Breast epithelium (tissue), 4 donors: ENCODE measurements around the gene ARID5B. TPM values are rescaled to one million over a fixed set of nuclear protein-coding genes. Genes with fewer than 3 reads are reported as not detected.

Source experiments
- DNase-seq, 2 donors: peaks; one replicate each; pipeline ENCODE4 v3.0.0-alpha.2; 2019; ENCODE audit warnings: low spot score in 2 of 2
- H3K27ac ChIP-seq, 2 donors: fragments of 200-600 bp; sonication (generic) in 1 of 2; one replicate each; pipeline ENCODE4 v1.5.1; 2016 to 2019; ENCODE audit warnings: mild to moderate bottlenecking in 1 of 2
- H3K27me3 ChIP-seq, 2 donors: fragments of 200-600 bp; sonication (generic) in 1 of 2; one replicate each; pipeline versions ENCODE4 v1.5.1 to v1.6.0; 2017 to 2019; ENCODE audit warnings: control low read depth in 1 of 2, mild to moderate bottlenecking in 1 of 2
- H3K36me3 ChIP-seq: fragments of 200-600 bp; one replicate; pipeline ENCODE4 v1.5.1; 2019
- H3K4me1 ChIP-seq, 2 donors: fragments of 200-600 bp; sonication (generic); one replicate each; pipeline ENCODE4 v1.5.1; 2016 to 2019; ENCODE audit warnings: control low read depth in 1 of 2
- H3K4me3 ChIP-seq, 3 donors: fragments of 200-600 bp; sonication (generic); 1 replicate in 2 of 3; 2 replicates in 1 of 3; pipeline ENCODE4 v1.5.1; 2016 to 2019; ENCODE audit warnings: mild to moderate bottlenecking in 3 of 3, moderate library complexity in 2 of 3
- H3K9me3 ChIP-seq, 2 donors: fragments of 200-600 bp; sonication (generic) in 1 of 2; one replicate each; pipeline ENCODE4 v1.5.1; 2016 to 2019; ENCODE audit warnings: control low read depth in 1 of 2
- POLR2A ChIP-seq: fragments of 450-650 bp; IDR thresholded peaks from one replicate; pipeline ENCODE4 v1.6.1; 2016; ENCODE audit warnings: antibody characterized with exemption, mild to moderate bottlenecking, moderate library complexity
- POLR2AphosphoS5 ChIP-seq, 3 donors: sonication (generic); formaldehyde crosslinking; IDR thresholded peaks; one replicate each; pipeline ENCODE4 v1.6.1; 2017; ENCODE audit warnings: antibody characterized with exemption in 3 of 3
- intact Hi-C: fragments of 100-400 bp; cut with DNase I; formaldehyde crosslinking; loops from one replicate; pipeline ENCODE4 v1.15.1; 2023; ENCODE audit warnings: low total_unique reads
- total RNA-seq, 3 donors: library from RNA; depleted of rRNA; stranded (reverse); fragments of >200 nt; gene quantifications; one replicate each; pipeline ENCODE4 v1.1.0, GENCODE V29; 2016
- TF ChIP-seq, protein P1 (sequence below), 3 donors: fragments of 450-650 bp; IDR thresholded peaks; one replicate each; pipeline ENCODE4 v1.5.1; 2016 to 2017; ENCODE audit warnings: antibody characterized with exemption in 3 of 3, mild to moderate bottlenecking in 3 of 3, moderate library complexity in 3 of 3

Gene ARID5B
- total RNA-seq, 3 donors from 2014 or later: 89.5 to 166 (median 125) TPM

GRCh38 chr10:62019013-62019684, 117.7 kb downstream of the ARID5B start:
- no peaks in the 10 kb centered on the region for H3K9me3 ChIP-seq
- peak overlapping the region; percentile 82 to 85 for H3K27ac ChIP-seq
- H3K27me3 ChIP-seq: no peaks in the 10 kb centered on the region
- no peaks in the 10 kb centered on the region for H3K36me3 ChIP-seq
- H3K4me3 ChIP-seq: no peak overlapping the region
- intact Hi-C loops: no loop called here
- H3K4me1 ChIP-seq: peaks cover 0 to 8% of the 10 kb centered on the region in 2 donors
- TF ChIP-seq POLR2AphosphoS5 (IDR thresholded peaks at IDR 0.05) (no peak), POLR2A (no peak)
- TF ChIP-seq, protein P1, sequence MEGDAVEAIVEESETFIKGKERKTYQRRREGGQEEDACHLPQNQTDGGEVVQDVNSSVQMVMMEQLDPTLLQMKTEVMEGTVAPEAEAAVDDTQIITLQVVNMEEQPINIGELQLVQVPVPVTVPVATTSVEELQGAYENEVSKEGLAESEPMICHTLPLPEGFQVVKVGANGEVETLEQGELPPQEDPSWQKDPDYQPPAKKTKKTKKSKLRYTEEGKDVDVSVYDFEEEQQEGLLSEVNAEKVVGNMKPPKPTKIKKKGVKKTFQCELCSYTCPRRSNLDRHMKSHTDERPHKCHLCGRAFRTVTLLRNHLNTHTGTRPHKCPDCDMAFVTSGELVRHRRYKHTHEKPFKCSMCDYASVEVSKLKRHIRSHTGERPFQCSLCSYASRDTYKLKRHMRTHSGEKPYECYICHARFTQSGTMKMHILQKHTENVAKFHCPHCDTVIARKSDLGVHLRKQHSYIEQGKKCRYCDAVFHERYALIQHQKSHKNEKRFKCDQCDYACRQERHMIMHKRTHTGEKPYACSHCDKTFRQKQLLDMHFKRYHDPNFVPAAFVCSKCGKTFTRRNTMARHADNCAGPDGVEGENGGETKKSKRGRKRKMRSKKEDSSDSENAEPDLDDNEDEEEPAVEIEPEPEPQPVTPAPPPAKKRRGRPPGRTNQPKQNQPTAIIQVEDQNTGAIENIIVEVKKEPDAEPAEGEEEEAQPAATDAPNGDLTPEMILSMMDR (IDR thresholded peaks at IDR 0.05): no peak
- DNase-seq: no peak

GRCh38 chr10:62019685-62020359, 118.3 kb downstream of the ARID5B start:
- Histone ChIP-seq H3K9me3 (no peaks in the 10 kb centered on the region), H3K36me3 (no peaks in the 10 kb centered on the region), H3K4me3 (no peak overlapping the region), H3K4me1 (peaks cover 0 to 8% of the 10 kb centered on the region in 2 donors), H3K27ac (peak overlapping the region; percentile 82 to 85), H3K27me3 (no peaks in the 10 kb centered on the region)
- TF ChIP-seq, protein P1 (IDR thresholded peaks at IDR 0.05): no peak
- TF ChIP-seq POLR2A (no peak), POLR2AphosphoS5 (IDR thresholded peaks at IDR 0.05) (no peak)
- no peak for DNase-seq
- intact Hi-C loops: no loop called here

DNA sequence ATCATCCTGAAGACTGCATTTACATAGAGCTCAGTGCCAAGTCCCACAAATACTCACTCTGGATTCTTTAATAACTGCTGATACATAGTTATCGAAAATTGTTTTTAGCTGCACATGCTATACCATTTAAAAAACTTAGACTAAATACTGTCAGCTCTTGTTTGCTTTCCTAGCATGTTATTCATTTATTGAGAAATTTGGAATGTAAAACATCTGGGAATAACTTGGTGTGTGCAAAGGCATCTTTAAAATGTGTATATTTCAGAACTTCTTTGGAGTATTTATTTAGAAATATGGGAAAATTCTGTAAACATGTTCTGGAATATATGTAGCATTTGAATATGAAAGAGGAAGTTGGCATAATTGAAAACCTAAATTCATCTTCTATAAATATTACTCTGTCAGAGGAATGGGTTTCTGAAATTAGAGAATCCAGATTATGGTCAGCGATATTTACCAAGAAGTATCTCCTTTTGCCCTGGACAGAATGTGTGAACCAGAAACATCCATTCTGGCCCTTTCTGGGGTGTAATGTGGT, 119.7 kb downstream of the ARID5B start:
- H3K4me1 ChIP-seq: peaks cover 0 to 8% of the 10 kb centered on the region in 2 donors

DNA sequence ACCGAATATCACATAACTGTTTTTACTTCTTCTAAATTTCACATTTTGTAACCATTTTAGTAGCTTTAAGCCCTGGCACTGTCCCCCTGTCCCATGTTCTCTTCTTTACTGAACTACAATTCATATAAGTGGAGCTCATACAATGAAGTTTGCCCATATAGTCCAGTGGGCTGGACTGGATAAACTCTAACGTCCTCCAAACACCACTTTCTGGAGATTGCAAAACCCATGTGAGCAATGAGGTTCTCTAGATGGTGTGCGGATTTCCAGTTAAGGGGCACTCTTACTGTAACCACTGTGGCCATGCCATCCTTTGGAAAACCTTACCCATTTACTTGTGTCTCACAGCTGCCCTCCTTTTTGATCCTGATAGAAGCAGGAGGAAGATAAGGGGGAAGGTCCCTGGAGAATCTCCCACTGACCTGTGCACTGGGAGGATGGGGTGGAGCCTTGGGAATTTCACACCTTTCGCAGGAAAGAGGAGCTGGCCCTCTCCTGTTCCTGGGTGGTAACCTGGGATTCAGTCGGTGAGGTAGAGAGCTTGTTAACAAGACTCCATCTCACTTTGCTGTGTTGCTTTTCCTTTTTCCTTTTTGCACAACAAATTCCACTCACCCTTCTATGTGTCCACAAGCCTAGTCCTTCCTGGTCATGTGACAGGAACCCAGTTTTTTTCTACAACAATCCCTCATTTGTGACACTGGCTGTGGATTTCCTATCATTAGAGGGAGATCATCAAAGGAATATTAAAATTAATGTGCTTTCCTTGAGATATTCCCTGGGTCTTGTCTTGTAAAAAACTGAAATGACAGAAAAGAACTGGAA, 120.7 kb downstream of the ARID5B start:
- no peak for DNase-seq
- H3K27ac ChIP-seq: no peak overlapping the region
- intact Hi-C loops: no loop called here

More for the DNA sequence above, 119.7 kb downstream of the ARID5B start:
- H3K36me3 ChIP-seq: no peaks in the 10 kb centered on the region
- TF ChIP-seq POLR2A (no peak), POLR2AphosphoS5 (IDR thresholded peaks at IDR 0.05) (no peak)
- TF ChIP-seq, protein P1 (IDR thresholded peaks at IDR 0.05): no peak
- DNase-seq: no peak
- H3K4me3 ChIP-seq: no peak overlapping the region
- no peaks in the 10 kb centered on the region for H3K9me3 ChIP-seq
- intact Hi-C loops: no loop called here
- H3K27ac ChIP-seq: no peak overlapping the region
- H3K27me3 ChIP-seq: no peaks in the 10 kb centered on the region

More for the DNA sequence above, 120.7 kb downstream of the ARID5B start:
- Histone ChIP-seq H3K27me3 (no peaks in the 10 kb centered on the region), H3K36me3 (no peaks in the 10 kb centered on the region), H3K4me3 (no peak overlapping the region), H3K9me3 (no peaks in the 10 kb centered on the region), H3K4me1 (peaks cover 0 to 8% of the 10 kb centered on the region in 2 donors)
- TF ChIP-seq, protein P1 (IDR thresholded peaks at IDR 0.05): no peak
- TF ChIP-seq POLR2A (no peak), POLR2AphosphoS5 (IDR thresholded peaks at IDR 0.05) (no peak)
